Measurements from ENCODE around the gene ASB9.

ASB9 gene

GRCh38 chrX:15254852-15255251 lies 15.0 kb downstream of the ASB9 start:
- no peaks in the 10 kb centered on the region for H3K9me2 ChIP-seq (replicated peaks; ENCODE audit: insufficient read depth, low read length)
- H4K20me1 ChIP-seq (ENCODE audit: low read depth, low read length): no peaks in the 10 kb centered on the region
- no peaks in the 10 kb centered on the region for H3K27me3 ChIP-seq (ENCODE audit: low read length)
- no peak overlapping the region for H3K4me2 ChIP-seq (ENCODE audit: low read depth, low read length, poor library complexity, severe bottlenecking)
- no peak for TF ChIP-seq CTCF (IDR thresholded peaks at IDR 0.05; ENCODE audit: insufficient read depth, low read length, poor library complexity, severe bottlenecking)
- no peak for TF ChIP-seq EZH2phosphoT487 (conservative IDR thresholded peaks at IDR 0.05; ENCODE audit: low read length)
- H3K9me3 ChIP-seq (ENCODE audit: insufficient read depth, low read length): no peaks in the 10 kb centered on the region
- no peaks in the 10 kb centered on the region for H3F3A ChIP-seq (ENCODE audit: insufficient read depth)
- no peak overlapping the region for H2AFZ ChIP-seq (ENCODE audit: low read depth, low read length, severe bottlenecking)
- H3K4me3 ChIP-seq (ENCODE audit: insufficient read depth, low read length, poor library complexity, severe bottlenecking): no peak overlapping the region
- H3K9ac ChIP-seq (ENCODE audit: low read length): no peak overlapping the region
- no peaks in the 10 kb centered on the region for H3K79me2 ChIP-seq (ENCODE audit: insufficient read depth, low read length)
- no peaks in the 10 kb centered on the region for H3K36me3 ChIP-seq (ENCODE audit: low read length)
- H3K27ac ChIP-seq (ENCODE audit: low read depth, low read length): no peak overlapping the region

DNA sequence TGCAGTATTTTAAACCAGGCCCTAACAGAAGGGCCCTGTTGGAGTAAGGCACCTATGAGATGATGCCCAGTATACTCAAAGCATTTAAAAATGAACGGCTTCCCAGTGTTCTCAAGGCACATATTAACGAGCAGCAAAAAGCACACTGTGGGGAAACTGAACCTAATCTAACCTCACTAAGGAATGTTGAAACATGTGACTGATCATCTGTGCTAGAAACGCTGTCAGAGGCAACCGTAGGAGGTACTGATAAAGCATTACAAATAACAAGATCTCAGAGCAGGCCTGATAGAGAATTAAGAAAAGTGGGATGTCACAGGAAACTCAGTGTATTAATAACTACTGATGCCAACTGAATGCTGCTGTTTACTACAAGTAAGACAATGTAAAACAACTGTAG lies 24.0 kb downstream of the ASB9 start:
- TF ChIP-seq EZH2phosphoT487 (conservative IDR thresholded peaks at IDR 0.05; ENCODE audit: low read length) (no peak), CTCF (IDR thresholded peaks at IDR 0.05; ENCODE audit: insufficient read depth, low read length, poor library complexity, severe bottlenecking) (no peak)
- Histone ChIP-seq H3K4me2 (ENCODE audit: low read depth, low read length, poor library complexity, severe bottlenecking) (no peak overlapping the region), H2AFZ (ENCODE audit: low read depth, low read length, severe bottlenecking) (no peak overlapping the region), H3K9me2 (replicated peaks; ENCODE audit: insufficient read depth, low read length) (no peaks in the 10 kb centered on the region), H3K27me3 (ENCODE audit: low read length) (no peaks in the 10 kb centered on the region), H3K27ac (ENCODE audit: low read depth, low read length) (no peak overlapping the region), H3F3A (ENCODE audit: insufficient read depth) (no peaks in the 10 kb centered on the region), H3K4me3 (ENCODE audit: insufficient read depth, low read length, poor library complexity, severe bottlenecking) (no peak overlapping the region), H3K9me3 (ENCODE audit: insufficient read depth, low read length) (no peaks in the 10 kb centered on the region), H4K20me1 (ENCODE audit: low read depth, low read length) (no peaks in the 10 kb centered on the region), H3K36me3 (ENCODE audit: low read length) (no peaks in the 10 kb centered on the region), H3K79me2 (ENCODE audit: insufficient read depth, low read length) (no peaks in the 10 kb centered on the region), H3K9ac (ENCODE audit: low read length) (no peak overlapping the region)

GRCh38 chrX:15244421-15244820 lies 25.5 kb downstream of the ASB9 start:
- Histone ChIP-seq H4K20me1 (ENCODE audit: low read depth, low read length) (no peaks in the 10 kb centered on the region), H3K36me3 (ENCODE audit: low read length) (no peaks in the 10 kb centered on the region), H3K9me3 (ENCODE audit: insufficient read depth, low read length) (no peaks in the 10 kb centered on the region), H3K9ac (ENCODE audit: low read length) (no peak overlapping the region), H3K27ac (ENCODE audit: low read depth, low read length) (no peak overlapping the region), H3F3A (ENCODE audit: insufficient read depth) (no peaks in the 10 kb centered on the region), H3K27me3 (ENCODE audit: low read length) (no peaks in the 10 kb centered on the region), H2AFZ (ENCODE audit: low read depth, low read length, severe bottlenecking) (no peak overlapping the region), H3K4me2 (ENCODE audit: low read depth, low read length, poor library complexity, severe bottlenecking) (no peak overlapping the region), H3K4me3 (ENCODE audit: insufficient read depth, low read length, poor library complexity, severe bottlenecking) (no peak overlapping the region), H3K79me2 (ENCODE audit: insufficient read depth, low read length) (no peaks in the 10 kb centered on the region), H3K9me2 (replicated peaks; ENCODE audit: insufficient read depth, low read length) (no peaks in the 10 kb centered on the region)
- TF ChIP-seq CTCF (IDR thresholded peaks at IDR 0.05; ENCODE audit: insufficient read depth, low read length, poor library complexity, severe bottlenecking) (no peak), EZH2phosphoT487 (conservative IDR thresholded peaks at IDR 0.05; ENCODE audit: low read length) (no peak)
